ENCODE measurements around the gene ZNF595. TPM values are rescaled to one million over a fixed set of nuclear protein-coding genes. Genes with fewer than 3 reads are reported as not detected.
"Not testable (repeated sequence)": the region's sequence is repeated elsewhere in the genome, so short reads cannot be mapped to it uniquely, and the experiment has no call there.

The ZNF595 gene
- total RNA-seq, 4 donors from 2014 or later, result 29.7 to 37.3 (median 33.4) TPM

DNA sequence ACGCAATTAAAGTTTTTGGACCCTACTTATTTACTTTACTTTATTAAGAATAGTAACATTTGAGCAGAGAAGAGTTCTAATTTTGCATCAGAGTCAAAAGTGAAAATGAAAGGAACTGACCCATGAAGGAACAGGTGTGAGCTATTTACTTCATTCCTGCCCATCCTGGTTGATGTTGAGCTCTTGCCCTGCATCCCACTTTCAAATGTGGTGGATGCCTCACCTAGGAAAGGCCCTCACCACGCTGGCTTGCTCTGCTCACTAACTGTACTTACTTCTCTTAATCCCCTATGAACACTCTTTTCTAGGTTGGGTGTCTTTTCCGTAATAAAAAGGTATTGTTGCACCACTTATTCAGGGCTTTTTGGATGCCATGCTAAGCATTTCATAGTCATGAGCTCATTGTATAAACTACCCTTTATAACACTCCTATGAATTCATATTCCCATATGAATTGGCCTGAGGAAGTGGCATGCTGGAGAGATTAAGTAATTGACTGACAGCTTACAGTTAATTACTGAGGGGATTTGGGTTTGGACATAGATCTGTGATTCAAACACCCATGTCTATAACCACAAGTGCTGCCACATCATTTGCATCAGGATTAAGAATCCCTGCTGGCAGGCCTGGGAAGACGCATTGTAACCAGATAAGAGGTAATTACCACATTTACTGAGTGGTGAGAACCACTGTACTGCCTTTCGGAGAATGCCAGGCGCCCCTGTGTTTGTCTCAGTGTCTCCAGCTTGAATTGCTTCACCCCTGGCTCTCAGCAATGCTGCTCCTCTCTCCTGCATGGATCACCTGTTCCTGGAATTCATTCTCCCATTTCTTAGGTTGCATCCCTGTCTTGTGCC, 16.3 kb upstream of the ZNF595 start:
- not testable (repeated sequence) for H3K36me3 ChIP-seq; H3K4me1 ChIP-seq; H3K4me3 ChIP-seq; H3K27ac ChIP-seq; H3K27me3 ChIP-seq; DNase-seq (ENCODE audit: low spot score in 2 of 2); H3K9me3 ChIP-seq
- 64 to 69% methylated on average over 3 to 4 of the region's 6 CpGs for WGBS, 2 donors

GRCh38 chr4:38202-38601, 14.9 kb upstream of the ZNF595 start:
- DNase-seq (ENCODE audit: low spot score in 2 of 2); H3K36me3 ChIP-seq; H3K27me3 ChIP-seq; H3K4me1 ChIP-seq; H3K9me3 ChIP-seq; H3K27ac ChIP-seq; H3K4me3 ChIP-seq: not testable (repeated sequence)

DNA sequence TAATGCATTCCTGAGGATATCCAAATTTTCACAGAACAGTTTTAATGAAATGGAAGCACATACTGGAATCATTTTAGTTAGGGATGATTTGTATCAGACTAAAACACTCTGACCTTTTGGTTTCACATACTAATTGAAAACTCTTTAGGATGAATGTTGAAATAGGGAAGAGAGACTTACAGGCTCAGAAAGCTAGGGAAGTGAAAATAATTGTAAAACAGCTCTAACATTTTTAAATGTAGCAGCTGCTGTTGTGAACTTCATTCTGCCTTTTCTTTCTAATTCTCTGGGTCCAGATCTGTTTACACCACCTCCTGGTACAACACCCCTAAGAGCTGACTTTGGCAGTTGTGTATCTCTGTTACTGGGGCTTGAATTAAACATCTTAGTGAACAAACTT, 9.7 kb upstream of the ZNF595 start:
- H3K4me3 ChIP-seq; H3K27ac ChIP-seq; H3K36me3 ChIP-seq; H3K9me3 ChIP-seq; H3K4me1 ChIP-seq; DNase-seq (ENCODE audit: low spot score in 2 of 2); H3K27me3 ChIP-seq: not testable (repeated sequence)

DNA sequence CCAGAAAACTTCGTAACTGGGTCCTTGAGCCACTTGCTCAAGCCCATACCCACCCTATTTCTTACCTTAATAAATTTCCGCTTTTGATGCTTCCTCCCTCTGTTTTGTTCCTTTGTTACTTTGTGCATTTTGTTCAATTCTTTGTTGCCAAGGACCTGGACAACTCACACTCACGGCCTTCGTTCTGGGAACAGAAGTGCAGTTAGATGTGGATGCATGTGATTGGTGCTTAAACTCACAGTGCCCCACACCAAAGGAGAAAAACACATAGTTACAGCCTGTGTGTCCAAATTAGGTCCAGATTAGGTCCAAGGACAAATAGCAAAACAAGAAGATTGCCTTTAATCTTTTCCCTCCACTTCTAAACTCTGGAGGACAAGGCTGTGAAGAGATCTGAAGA, 1.9 kb upstream of the ZNF595 start:
- H3K4me1 ChIP-seq; H3K27ac ChIP-seq; H3K9me3 ChIP-seq; H3K27me3 ChIP-seq; H3K4me3 ChIP-seq; DNase-seq (ENCODE audit: low spot score in 2 of 2); H3K36me3 ChIP-seq: not testable (repeated sequence)
- WGBS, 2 donors, result 73 to 80% methylated on average over 4 of the region's 4 CpGs

GRCh38 chr4:51655-52277, 1.4 kb upstream of the ZNF595 start:
- H3K4me1 ChIP-seq; DNase-seq (ENCODE audit: low spot score in 2 of 2); H3K27me3 ChIP-seq; H3K27ac ChIP-seq; H3K36me3 ChIP-seq; H3K9me3 ChIP-seq; H3K4me3 ChIP-seq: not testable (repeated sequence)
- 61 to 96% methylated on average over 4 of the region's 9 CpGs for WGBS, 2 donors

DNA sequence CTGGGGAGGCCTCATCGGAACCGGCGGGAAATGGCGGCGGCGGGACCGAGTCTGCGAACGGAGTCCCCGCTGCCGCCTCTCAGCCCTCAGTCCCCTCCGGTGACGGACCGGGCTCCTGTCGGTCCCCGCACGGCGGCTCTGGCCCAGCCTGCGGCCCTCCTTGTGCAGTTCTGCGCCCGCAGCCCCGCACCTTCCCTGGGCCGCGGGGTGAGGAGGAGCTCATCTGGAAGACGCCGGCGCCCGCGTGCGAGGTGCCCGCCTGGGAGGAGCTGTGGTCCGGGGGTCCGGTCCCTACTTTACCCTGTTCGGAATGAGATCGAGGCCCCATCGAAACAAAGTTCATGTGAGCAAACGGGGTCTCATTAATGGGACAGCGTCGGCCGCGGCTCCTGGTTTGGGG, 400 bp downstream of the ZNF595 start:
- Histone ChIP-seq H3K27ac (peak overlapping the region in 2 of 4 donors; percentile 20 to 50), H3K4me3 (peak overlapping the region in 2 of 4 donors; percentile 44 to 51)
- H3K4me1 ChIP-seq; H3K27me3 ChIP-seq; H3K9me3 ChIP-seq; H3K36me3 ChIP-seq; DNase-seq (ENCODE audit: low spot score in 2 of 2): not testable (repeated sequence)
- WGBS, 2 donors, result no CpG with 5 or more reads among the region's 41 CpGs

DNA sequence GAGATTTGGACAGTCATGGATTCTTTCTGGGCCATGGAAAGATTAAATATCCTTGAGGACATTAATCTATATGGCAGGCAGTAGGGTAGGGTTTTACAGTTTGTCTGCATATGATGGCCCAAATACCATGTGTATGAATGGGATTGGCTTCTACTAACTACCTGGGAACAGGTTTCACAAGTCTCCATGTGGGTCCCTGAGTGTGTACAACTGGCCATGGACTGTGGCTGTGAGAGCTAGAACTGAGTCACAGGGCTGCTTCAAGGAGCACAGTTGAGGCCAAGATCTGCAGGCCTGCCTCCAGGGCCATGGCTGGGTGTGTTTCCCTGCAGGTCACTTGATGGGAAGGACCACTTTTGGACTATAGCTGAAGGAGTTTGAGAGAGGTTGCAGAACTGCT, 11.6 kb downstream of the ZNF595 start:
- H3K27ac ChIP-seq; H3K27me3 ChIP-seq; H3K4me1 ChIP-seq; DNase-seq (ENCODE audit: low spot score in 2 of 2); H3K4me3 ChIP-seq: not testable (repeated sequence)
- peaks cover 0 to 19% (median 6%) of the 10 kb centered on the region in 4 donors for H3K9me3 ChIP-seq
- H3K36me3 ChIP-seq, result peaks cover 0 to 23% (median 0%) of the 10 kb centered on the region in 3 donors

DNA sequence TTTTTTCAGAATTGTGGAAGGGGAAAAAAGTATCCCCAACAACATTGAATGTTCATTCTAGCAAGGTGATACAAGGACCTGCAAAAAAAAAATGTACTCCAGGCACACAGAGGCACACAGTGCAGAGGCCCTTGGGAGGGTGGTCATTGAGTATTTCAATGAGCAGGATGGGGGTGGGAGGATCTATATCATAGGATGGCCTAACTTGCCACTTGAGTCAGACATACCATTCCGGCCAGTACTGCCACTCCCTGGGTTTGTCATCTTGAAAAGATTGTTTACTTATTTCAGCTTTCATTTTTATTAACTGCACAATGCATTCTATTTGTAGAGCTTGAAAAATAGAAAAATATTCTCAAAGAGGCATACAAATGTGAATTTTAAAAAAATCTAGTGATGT, 18.7 kb downstream of the ZNF595 start:
- TF ChIP-seq POLR2A (IDR thresholded peaks at IDR 0.05), result no peak
- no peak for DNase-seq (ENCODE audit: low spot score in 2 of 2)
- Histone ChIP-seq H3K4me3 (no peak overlapping the region), H3K9me3 (peaks cover 0 to 84% (median 43%) of the 10 kb centered on the region in 4 donors), H3K36me3 (peaks cover 0 to 85% (median 7%) of the 10 kb centered on the region in 3 donors), H3K27me3 (no peaks in the 10 kb centered on the region), H3K27ac (no peak overlapping the region), H3K4me1 (no peaks in the 10 kb centered on the region)
- WGBS, 2 donors, result 88 to 89% methylated on average over 1 of the region's 1 CpG

DNA sequence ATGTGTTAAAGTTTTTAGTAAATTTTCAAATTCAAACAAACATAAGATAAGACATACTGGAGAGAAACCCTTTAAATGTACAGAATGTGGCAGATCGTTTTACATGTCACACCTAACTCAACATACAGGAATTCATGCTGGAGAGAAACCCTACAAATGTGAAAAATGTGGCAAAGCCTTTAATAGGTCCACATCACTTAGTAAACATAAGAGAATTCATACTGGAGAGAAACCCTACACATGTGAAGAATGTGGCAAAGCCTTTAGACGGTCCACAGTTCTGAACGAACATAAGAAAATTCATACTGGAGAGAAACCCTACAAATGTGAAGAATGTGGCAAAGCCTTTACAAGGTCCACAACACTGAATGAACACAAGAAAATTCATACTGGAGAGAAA, 32.8 kb downstream of the ZNF595 start:
- peaks cover 10 to 100% (median 60%) of the 10 kb centered on the region in 4 donors for H3K9me3 ChIP-seq
- no peak overlapping the region for H3K27ac ChIP-seq
- no peak for DNase-seq (ENCODE audit: low spot score in 2 of 2)
- no peaks in the 10 kb centered on the region for H3K27me3 ChIP-seq
- H3K36me3 ChIP-seq, result peaks cover 0 to 98% (median 10%) of the 10 kb centered on the region in 3 donors
- no peak overlapping the region for H3K4me3 ChIP-seq
- 97% methylated on average over 3 of the region's 3 CpGs for WGBS, 2 donors
- no peak for TF ChIP-seq POLR2A (IDR thresholded peaks at IDR 0.05)
- no peak for TF ChIP-seq EP300 (IDR thresholded peaks at IDR 0.05)
- TF ChIP-seq CTCF (IDR thresholded peaks at IDR 0.05), result no peak
- no peaks in the 10 kb centered on the region for H3K4me1 ChIP-seq

GRCh38 chr4:86559-87324, 33.6 kb downstream of the ZNF595 start:
- not testable (repeated sequence) for H3K27me3 ChIP-seq; H3K4me3 ChIP-seq; H3K4me1 ChIP-seq; DNase-seq (ENCODE audit: low spot score in 2 of 2); H3K27ac ChIP-seq
- WGBS, 2 donors, result 96 to 97% methylated on average over 7 of the region's 7 CpGs
- Histone ChIP-seq H3K9me3 (peaks cover 10 to 100% (median 60%) of the 10 kb centered on the region in 4 donors), H3K36me3 (peaks cover 0 to 98% (median 10%) of the 10 kb centered on the region in 3 donors)
